Sigmoid colon (tissue), 3 donors: Measurements from ENCODE around the gene MRM3.

Experiments
- POLR2A ChIP-seq, 2 donors: fragments of 450-650 bp; IDR thresholded peaks; one replicate each; pipeline ENCODE4 v1.6.1; 2016; ENCODE audit warnings: antibody characterized with exemption in 2 of 2, mild to moderate bottlenecking in 2 of 2, moderate library complexity in 2 of 2
- TF ChIP-seq, protein P1 (sequence below), 4 experiments: fragments of 450-650 bp in 3 of 4; fragments of 200-600 bp in 1 of 4; IDR thresholded peaks; one replicate each; pipeline ENCODE4 v1.5.1; 2016 to 2019; ENCODE audit warnings: antibody characterized with exemption in 4 of 4, mild to moderate bottlenecking in 3 of 4, moderate library complexity in 2 of 4

- TF ChIP-seq, protein P1, sequence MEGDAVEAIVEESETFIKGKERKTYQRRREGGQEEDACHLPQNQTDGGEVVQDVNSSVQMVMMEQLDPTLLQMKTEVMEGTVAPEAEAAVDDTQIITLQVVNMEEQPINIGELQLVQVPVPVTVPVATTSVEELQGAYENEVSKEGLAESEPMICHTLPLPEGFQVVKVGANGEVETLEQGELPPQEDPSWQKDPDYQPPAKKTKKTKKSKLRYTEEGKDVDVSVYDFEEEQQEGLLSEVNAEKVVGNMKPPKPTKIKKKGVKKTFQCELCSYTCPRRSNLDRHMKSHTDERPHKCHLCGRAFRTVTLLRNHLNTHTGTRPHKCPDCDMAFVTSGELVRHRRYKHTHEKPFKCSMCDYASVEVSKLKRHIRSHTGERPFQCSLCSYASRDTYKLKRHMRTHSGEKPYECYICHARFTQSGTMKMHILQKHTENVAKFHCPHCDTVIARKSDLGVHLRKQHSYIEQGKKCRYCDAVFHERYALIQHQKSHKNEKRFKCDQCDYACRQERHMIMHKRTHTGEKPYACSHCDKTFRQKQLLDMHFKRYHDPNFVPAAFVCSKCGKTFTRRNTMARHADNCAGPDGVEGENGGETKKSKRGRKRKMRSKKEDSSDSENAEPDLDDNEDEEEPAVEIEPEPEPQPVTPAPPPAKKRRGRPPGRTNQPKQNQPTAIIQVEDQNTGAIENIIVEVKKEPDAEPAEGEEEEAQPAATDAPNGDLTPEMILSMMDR (IDR thresholded peaks at IDR 0.05), result no peak
- TF ChIP-seq POLR2A (IDR thresholded peaks at IDR 0.05), result no peak
Observed at GRCh38 chr17:838486-838885, 56.3 kb downstream of the MRM3 start.
